Fibroblast of skin of back (primary cell): ENCODE data around the gene PATJ.
"Not testable (repeated sequence)": the region's sequence is repeated elsewhere in the genome, so short reads cannot be mapped to it uniquely, and the experiment has no call there.

Source experiments
- DNase-seq: peaks from one replicate; pipeline ENCODE4 v3.0.0-alpha.2; 2013

Gene PATJ

DNA sequence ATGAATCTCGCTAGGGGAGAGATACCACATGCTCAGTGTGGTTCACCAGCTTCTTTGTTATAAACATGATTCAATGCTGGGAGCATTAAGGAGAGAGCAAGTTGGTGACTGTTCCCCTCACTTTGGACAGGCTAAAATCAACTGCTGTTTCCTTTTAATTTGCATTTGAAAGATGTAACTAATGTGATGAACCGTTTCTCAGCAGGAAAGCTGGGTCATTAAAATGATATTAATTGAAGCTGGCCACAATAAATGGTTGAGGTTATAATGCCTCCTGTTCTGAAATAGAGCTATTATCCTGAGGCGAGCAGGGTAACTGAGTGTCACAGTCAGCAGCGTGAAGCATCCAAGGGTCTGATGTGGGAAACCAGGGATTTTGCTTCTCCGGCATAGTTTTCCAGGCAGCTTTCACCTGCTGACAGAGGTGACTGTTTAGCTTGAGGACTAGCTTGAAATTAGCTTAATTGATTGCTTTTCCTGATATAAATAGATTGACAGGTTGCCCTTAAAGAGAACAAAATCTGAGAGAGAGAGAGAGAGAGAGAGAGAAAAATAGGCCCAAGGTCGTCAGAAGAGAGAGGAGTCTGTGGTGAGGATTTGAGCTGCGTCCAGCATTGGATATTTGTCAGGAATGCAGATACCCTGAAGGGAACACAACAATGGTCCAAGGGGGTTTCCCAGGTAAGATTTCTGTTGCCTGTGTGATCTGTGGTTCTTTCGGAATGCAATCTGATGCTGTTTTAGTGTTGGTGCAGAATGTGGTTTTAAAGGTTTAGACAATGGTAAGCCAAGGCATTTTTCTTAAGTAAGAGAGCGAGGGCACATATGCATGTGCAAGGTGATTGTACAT, 209.7 kb downstream of the PATJ start:
- DNase-seq: no peak

DNA sequence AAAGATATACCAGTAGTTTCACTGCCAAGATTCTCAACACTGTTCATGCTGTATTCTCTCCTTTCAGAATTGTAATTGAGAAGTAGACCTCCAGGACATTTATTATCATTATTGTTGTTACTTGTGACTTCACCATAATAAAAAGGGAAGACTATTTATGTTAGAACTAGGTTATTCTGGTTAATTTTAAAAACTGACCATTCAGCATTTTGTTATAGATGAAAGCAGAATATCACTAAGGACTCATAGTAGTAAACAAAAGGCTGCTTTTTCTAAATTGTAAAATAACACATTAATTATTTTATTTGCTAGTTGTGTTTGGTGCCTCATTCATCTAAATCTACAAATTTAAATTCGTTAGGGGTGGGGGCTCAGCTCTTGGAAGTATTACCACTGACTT, 210.4 kb downstream of the PATJ start:
- no peak for DNase-seq

DNA sequence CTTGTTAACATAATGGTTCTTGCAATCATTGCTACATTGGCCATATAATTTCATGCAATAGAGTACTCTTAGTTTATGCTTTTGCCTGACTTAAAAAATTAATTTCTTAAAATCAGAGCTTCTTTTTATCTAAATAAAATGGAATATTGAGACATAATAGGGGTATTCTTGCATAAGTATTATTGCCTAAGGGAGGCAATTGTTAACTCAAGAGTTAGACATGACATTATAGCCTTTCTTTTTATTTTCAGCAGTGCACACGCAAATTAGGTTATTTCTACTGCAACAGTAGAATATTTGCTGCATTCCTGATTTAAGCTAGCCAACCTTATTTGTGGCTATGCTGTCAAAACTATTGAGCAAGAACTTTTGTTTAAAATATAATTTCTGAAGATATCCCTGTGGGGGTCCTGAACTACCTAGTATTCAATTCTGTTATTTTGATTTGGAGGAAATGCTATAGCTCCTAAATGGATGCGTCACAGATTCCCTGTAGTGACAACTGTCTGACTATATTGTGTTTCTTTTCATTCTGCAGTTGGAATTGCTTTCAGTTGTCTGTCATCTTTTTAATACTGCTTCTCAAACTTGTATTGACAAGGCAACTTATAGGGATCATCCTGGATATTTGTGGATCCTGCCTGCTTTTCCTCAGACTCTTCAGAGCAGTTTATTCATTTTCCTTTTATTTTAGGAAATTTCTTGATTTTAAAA, 211.0 kb downstream of the PATJ start:
- peak; percentile 7 for DNase-seq

DNA sequence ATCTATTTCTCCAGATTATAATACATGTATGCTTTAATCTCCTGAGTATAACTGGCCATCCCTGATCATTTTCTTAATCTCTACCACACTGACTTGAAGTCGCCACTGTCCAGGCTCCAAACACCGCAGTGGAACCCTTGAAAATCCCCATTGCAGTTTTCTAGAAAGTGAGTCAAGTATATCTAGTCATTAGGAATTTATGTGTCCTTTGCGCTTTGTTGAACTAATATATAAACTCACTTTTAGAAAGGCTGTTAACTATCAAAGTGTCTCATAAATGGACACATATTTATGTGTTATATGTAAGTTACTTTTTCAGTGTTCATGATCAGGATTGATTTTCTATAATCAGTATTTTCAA, 211.5 kb downstream of the PATJ start:
- DNase-seq: no peak

DNA sequence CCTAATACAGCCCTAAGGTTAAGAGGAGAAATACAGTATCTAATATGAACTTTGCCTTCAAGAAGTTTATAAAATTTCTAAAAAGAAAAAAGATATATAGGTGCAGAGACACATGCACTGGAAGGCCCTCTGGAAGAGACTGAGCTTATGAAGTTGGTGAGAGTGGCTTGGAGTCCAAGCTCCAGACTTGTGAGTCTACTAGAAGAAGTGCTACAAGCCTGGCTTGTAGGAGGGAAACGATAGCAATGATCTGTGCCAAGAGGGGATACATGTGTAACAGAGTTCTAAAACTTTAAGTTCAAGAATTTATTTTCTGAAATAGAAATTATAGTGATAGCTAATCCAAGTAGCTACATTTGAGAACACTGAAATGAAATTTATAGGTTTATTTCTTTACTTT, 213.0 kb downstream of the PATJ start:
- no peak for DNase-seq

DNA sequence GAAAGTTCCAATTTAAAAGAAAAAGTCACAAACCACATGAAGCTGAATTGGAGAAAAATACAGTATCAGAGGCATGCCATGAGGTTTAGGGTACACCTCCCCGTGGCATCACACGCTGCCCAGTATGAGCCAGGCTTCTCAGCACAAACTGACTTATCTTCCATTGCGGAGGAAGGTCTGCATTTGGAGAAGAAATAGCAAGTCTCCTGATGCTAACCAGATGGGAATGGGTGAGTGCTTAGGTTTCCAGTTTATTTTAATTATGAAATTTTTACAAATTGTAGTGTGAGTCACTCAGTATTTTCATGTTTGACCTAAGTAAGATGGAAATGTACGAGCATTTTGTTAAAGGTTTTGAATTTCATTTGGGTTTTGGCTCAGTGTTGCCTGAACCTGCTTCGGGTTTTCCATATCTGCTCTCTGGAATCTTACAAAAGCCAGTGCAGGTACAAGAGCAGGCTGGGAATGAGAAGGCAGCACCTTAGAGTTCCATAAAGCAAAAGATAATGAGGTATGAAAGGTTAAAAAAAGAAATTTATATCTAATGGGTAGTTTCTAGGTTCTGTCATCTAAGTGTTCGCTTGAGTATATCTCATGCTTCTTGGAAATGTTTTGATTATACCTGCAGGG, 213.9 kb downstream of the PATJ start:
- DNase-seq: no peak

DNA sequence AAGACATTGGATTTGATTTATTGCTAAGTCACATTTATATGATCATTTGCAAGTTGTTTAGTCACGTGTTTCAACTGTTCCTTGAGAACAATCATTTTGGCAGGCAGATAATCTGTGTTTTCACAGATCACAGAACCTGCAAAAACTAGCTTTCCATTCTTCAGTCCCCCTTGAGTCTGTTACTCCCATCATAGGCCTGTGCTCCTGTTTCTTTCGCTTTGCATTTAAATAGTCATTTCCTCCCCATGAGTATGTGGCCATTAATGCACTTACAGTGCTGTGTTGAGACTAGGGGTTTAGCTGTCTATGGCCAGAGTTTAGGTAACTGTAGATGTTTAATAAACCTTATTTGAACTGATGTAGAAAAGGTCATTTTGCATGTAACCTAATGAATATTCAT, 214.5 kb downstream of the PATJ start:
- no peak for DNase-seq

DNA sequence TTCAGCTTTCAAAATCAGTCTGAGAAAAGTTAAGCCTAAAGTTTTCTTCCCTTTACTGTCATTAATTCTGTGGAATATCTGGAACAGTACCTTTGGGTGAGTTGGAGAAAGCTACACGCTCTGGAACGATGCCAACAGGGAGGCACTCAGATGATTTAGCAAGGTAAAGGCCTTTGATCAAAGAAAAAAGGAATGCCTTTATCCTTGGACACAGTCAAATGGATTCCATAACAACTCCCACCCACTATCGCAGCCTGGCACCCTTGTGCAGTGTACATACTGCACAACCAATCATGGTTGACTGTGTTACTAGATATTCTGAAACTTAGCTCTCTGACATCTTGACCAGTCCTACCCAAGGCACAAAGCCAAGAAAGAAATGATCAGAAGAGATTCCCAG, 218.7 kb downstream of the PATJ start:
- no peak for DNase-seq

DNA sequence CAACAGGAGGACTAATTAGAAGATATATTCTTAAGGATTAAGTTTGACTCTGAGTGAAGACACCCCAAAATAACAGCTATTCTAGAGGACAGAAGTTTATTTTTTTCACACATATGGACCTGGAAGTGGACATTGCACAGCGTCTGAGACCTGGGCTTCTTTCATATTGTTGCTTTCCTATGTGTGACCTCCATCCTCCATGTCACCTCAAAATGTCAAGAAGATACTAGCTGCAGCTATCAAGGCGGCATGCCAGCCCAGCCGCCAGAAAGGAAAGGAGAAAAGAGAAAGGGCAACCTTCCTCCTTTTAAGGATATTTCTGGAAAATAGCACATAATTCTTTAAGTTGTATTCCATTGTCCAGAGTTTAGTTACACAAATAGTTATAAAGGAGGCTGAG, 220.4 kb downstream of the PATJ start:
- DNase-seq: no peak

DNA sequence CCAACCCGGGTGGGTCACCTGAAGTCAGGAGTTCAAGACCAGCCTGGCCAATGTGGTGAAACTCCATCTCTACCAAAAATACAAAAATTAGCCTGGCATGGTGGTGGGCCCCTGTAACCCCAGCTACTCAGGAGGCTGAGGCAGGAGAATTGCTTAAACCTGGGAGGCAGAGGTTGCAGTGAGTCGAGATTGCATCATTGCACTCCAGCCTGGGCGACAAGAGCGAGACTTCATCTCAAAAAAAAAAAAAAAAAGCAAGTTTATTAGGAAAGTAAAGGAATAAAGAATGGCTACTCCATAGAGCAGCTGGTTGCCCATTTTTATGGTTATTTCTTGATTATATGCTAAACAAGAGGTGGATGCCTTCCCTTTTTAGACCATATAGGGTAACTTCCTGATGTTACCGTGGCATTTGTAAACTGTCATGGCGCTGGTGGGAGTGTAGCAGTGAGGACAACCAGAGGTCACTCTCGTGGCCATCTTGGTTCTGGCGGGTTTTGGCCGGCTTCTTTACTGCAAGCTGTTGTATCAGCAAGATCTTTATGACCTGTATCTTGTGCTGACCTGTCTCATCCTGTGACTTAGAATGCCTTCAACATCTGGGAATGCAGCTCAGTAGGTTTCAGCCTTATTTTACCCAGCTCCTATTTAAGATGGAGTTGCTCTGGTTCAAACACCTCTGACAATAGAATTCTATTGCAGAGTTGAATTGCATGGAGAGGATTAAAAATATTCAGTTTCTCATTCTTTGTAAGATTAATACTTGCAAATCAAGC, 224.4 kb downstream of the PATJ start:
- not testable (repeated sequence) for DNase-seq

DNA sequence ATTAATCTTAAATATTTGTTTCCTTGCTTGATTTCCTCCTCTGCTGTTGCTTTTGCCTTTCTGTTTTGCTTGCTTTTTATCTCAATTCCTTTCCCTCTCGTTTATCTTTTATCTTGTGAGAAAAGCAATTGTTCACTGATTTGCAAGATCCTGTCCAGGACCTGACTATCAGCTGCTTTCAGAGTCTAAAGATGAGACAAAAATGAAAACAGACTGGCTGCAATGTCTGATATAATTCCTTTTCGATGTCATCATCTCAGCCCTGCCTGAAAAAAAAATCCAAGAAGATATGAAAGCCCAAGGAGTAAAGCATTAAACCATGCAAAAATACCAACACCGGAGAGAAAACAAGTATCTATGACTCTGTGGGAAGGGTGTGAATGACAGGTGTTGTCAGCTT, 225.5 kb downstream of the PATJ start:
- peak; percentile 36 for DNase-seq

DNA sequence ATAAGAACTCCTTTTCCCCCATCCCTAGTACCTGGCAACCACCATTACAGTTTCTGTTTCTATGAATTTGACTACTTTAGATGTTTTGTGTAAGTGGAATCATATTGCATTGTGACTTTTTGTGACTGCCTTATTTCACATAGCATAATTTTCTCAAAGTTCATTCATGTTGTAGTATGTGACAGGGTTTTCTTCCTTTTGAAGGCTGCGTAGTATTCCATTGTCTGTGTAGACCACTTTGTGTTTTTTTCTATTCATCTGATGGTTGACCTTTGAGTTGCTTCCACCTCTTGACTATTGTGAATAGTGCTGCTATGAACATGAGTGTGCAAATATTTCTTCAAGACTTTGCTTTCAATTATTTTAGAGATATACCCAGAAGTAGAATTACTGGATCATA, 226.6 kb downstream of the PATJ start:
- no peak for DNase-seq

DNA sequence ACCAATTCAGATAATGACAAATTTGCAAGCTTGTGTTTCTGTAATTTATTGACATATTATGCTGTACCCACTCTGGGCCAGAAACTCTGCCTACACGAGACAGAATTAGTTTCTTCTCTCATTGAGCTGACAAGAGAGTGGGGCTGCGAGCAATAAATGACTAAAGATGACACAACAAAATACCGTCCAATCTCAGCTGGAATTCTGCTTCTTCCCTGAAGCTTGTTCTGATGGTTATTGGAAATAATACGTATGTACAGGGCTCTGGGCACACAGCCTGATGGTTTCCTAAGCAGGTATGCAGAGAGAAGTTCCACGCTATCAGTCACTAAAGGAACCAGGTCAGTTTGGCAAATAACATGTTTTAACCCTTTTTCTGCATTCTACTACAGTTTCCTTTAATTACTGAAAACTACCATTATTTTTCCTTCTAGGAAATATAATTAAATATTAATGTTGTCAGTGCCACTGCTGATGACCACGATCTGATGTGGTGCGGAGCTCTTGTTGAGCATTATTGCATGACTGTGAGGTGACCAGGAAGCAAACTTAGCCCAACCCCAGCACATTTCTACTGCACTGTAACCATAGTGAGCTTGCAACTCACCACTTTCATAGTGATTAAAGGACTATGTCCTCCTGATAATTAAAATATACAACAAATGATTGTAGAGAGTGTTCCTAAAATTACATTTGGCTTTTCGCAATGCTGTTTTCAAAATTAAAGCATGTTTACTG, 231.0 kb downstream of the PATJ start:
- no peak for DNase-seq

DNA sequence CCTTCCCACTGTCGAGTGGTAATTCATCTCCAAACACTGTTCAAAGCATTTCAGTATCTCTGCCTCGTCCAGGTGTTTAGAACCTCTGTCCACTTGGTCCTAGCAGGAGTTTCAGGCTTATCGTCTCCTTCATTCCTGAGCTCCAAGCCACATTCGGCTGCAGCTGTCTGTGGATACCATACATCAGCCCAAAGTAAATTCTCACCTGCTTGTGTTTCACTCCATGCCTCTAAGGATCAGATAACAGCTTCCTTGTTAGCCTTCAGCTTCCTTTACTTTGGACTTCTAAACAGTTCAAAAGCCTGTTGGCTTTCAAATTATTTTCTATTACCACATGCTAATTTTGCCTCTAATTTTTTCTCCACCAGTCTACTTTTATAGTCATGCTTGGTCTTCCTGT, 233.4 kb downstream of the PATJ start:
- no peak for DNase-seq

DNA sequence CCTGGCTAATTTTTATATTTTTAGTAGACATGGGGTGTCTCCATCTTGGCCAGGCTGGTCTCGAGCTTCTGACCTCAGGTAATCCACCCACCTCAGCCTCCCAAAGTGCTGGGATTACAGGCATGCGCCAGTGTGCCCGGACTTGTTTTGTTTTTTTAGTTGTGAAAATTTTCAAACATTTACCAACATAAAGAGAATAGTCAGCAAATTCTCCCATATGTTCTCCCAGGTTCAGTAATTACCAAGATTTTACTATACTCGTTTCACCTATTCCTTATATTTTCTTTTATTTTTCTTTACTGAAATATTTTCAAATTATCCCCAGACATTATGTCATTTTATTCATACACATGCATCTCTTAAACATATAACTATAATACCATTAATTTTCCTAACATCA, 234.3 kb downstream of the PATJ start:
- no peak for DNase-seq

DNA sequence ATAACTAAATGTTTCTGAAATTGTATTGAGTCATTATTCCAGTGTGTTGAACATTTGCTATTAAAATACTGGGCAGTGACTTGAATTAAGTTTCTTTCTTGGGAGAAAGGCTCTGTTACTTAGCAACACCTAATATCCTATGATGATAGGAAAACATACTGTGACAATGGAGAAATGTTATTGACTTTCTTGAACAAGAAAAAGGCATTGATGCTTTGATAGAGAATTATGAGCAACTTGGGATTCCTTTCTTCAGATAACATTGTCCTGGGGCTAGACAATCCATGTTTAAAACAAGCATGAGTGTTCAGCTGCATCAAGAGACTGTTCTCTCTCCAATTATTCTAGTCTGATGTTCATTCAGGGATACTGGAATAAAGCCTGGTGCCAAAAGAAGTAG, 236.5 kb downstream of the PATJ start:
- DNase-seq: no peak

DNA sequence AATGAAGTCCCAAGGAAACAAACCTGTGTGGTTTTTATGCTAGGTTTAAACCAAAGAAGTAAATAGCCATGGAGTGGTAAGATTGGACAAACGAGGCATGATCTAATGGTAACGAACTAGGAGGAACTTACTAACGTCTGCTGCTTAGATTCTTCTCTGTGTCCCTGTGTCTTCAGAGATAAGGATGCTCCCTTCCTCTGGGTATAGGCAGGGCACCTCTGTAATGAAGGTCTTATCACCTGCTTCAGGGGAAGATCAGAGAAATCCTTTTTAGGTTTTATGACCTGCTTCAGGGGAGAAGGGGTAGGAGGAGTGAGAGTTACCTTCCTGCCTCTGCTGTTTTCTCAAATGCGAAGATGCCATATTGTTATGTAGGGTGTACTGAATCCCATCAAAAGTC, 237.4 kb downstream of the PATJ start:
- no peak for DNase-seq

DNA sequence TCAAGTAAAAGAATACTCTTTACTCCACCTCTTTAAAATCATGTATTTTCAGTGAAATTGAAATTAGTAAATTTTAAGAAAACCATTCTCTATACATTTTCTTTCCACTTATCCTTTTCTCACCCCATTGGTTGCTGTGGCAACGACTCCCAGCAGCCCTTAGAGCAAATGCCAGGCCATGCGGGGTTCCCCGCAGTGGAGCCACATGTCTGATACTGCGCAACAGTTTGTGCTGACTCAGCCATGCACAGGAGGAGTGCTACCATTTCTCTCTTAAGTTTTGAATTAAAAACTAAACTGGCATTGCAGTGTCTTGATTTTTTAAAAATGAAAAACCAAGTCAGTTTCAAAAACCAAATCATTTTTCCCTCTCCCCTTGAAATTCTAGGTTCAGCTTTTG, 238.3 kb downstream of the PATJ start:
- DNase-seq: peak; percentile 19

DNA sequence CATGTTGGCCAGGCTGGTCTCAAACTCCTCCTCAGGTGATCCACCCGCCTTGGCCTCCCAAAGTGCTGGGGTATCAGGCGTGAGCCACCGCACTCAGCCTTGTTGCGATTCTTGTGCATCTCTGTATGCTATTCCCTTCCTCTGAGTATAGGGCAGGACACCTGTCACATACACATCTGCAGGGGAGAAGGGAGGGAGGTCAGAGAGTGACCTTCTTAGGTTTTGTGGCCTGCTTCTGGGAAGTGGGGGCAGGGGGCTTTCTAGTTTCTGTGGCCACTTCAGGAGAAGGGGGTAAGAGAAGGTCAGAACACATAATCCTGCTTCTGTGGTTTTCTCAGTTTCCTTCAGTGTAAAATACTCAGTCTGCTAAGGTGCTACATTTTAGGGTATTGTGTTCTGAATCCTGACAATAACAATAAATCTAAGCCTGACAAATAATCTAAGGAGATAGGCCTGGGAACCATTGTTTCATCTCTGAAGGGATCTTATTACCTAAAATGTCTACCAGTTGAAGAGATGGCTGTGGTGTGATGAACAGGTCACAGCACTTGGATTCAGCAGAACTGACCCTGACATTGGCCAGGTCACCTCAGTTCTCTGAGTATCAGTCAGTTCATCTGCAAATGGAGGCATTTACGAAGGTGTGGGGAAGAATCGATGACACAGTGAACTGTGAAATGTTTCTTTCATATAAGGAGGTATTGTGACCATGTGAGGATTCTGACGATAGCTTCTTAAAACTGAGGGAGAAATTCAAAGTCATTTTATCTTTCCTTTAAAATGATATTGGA, 239.8 kb downstream of the PATJ start:
- no peak for DNase-seq

DNA sequence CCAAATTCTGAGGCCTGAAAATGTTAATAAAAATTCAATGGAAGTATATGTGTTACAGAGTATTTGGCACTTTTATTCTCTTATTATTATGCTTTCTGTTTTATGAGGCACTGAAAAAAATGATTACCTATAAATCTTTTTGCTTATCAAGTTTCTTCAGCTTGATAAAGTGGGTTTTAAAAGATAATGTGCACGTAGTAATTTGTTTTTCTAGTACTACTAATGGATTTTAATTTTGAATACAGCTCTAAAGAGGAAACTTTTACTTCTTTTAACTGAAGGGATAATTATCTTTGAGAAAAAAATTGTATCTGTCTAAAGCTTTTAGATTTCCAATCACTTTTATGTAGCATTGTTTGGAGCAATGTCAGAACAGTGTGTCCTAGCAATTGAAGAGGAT, 241.0 kb downstream of the PATJ start:
- DNase-seq: no peak

DNA sequence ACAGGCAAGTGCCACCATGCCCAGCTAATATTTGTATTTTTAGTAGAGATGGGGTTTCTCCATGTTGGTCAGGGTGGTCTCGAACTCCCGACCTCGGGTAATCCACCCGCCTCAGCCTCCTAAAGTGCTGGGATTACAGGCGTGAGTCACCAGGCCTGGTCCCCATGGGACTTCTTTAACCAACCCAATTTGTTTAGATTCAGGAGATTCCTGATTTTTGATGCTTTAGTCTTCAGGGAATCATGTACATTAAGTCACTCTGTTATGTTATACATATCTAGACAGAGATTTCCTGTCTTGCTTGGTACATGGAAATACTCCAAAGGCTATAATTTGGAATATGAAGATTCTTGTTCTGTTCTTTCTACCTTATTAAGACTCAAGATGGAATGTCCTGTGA, 250.0 kb downstream of the PATJ start:
- peak; percentile 73 for DNase-seq
